HepG2 (cell line): ENCODE measurements around the gene ITGB6. TPM values are rescaled to one million over a fixed set of nuclear protein-coding genes. Genes with fewer than 3 reads are reported as not detected.

ENCODE experiments used
- ATAC-seq: fragments of 200-7000 bp; cut with Tn5 transposase; 3 replicates; pipeline ENCODE4 v1.9.1; 2020; ENCODE audit warnings: mild to moderate bottlenecking, moderate library complexity
- BruUV-seq: library from RNA; stranded (reverse); fragments of 400-500 nt; replicated peaks from 2 replicates; lab custom pipeline; 2021; lab: Mats Ljungman, UMichigan
- CTCF ChIA-PET: fragments of 300-600 bp; formaldehyde crosslinking; extraction: SDS; loops from one replicate; lab custom pipeline; 2021; ENCODE audit warnings: low total read pairs, inconsistent platforms, low intra/inter-chr PET ratio; lab: Yijun Ruan, JAX
- POLR2A ChIA-PET: fragments of 350-600 bp; sonication (Branson Sonifier 250); formaldehyde crosslinking; loops from one replicate; lab custom pipeline; 2020; ENCODE audit warnings: antibody characterized with exemption, inconsistent platforms; lab: Yijun Ruan, JAX
- DNase-seq: peaks from one replicate; pipeline ENCODE4 v3.0.0-alpha.2; 2015; ENCODE audit warnings: low spot score
- FAIRE-seq: peaks from 3 replicates; lab custom pipeline; 2011; peaks lifted over from hg19 to GRCh38; lab: Jason Lieb, UNC
- H2AFZ ChIP-seq: one replicate; pipeline ENCODE4 v1.6.1; 2011; ENCODE audit warnings: low read length, inconsistent platforms
- H3K27ac ChIP-seq: fragments of 300-600 bp; 3 replicates; pipeline ENCODE4 v1.8.0; 2011; ENCODE audit warnings: mixed run types, mild to moderate bottlenecking, mixed read lengths, low read length, inconsistent platforms; ENCODE audit not compliant: insufficient read depth; ENCODE audit errors: extremely low read length
- H3K27me3 ChIP-seq, 2 experiments: fragments of 200-600 bp in 1 of 2; 2 replicates in 1 of 2; 3 replicates in 1 of 2; pipeline versions ENCODE4 v1.6.0 to v1.8.0; 2011; ENCODE audit warnings: low read length in 2 of 2, mild to moderate bottlenecking in 2 of 2, moderate library complexity in 2 of 2, inconsistent platforms in 1 of 2; ENCODE audit not compliant: insufficient read depth in 2 of 2, control insufficient read depth in 1 of 2
- H3K36me3 ChIP-seq, 2 experiments: fragments of 200-600 bp in 1 of 2; replicated peaks in 1 of 2; 2 replicates in 1 of 2; 3 replicates in 1 of 2; pipeline versions ENCODE4 v1.5.1 to v1.8.0; 2011; ENCODE audit warnings: low read length in 2 of 2, inconsistent platforms in 1 of 2; ENCODE audit not compliant: insufficient read depth in 2 of 2, control insufficient read depth in 1 of 2
- H3K4me1 ChIP-seq: 2 replicates; pipeline ENCODE4 v1.5.1; 2012; ENCODE audit warnings: low read length, inconsistent platforms; ENCODE audit not compliant: insufficient read depth
- H3K4me2 ChIP-seq: 2 replicates; pipeline ENCODE4 v1.6.0; 2011; ENCODE audit warnings: low read depth, low read length, inconsistent platforms
- H3K4me3 ChIP-seq, 3 experiments: fragments of 200-600 bp in 1 of 3; sonication (generic), shearing (Covaris generic) in 1 of 3; replicated peaks in 1 of 3; 2 replicates each; pipeline ENCODE4 v1.5.1; 2011 to 2016; ENCODE audit warnings: low read length in 3 of 3, inconsistent platforms in 2 of 3, low read depth in 2 of 3, mild to moderate bottlenecking in 2 of 3, control low read depth in 1 of 3, mixed read lengths in 1 of 3; ENCODE audit not compliant: insufficient read depth in 1 of 3
- H3K79me2 ChIP-seq: one replicate; pipeline ENCODE4 v1.6.1; 2011; ENCODE audit warnings: low read length, inconsistent platforms; ENCODE audit not compliant: insufficient read depth
- H3K9ac ChIP-seq: 2 replicates; pipeline ENCODE4 v1.6.0; 2011; ENCODE audit warnings: mild to moderate bottlenecking, low read depth, low read length, inconsistent platforms; ENCODE audit not compliant: insufficient read depth
- H3K9me3 ChIP-seq: 2 replicates; pipeline ENCODE4 v1.5.1; 2012; ENCODE audit warnings: mild to moderate bottlenecking, low read length
- H4K20me1 ChIP-seq: 2 replicates; pipeline ENCODE4 v1.6.0; 2011; ENCODE audit warnings: inconsistent platforms, mild to moderate bottlenecking, low read length, moderate library complexity; ENCODE audit not compliant: insufficient read depth
- ATF5 ChIP-seq: sonication (generic); formaldehyde crosslinking; IDR thresholded peaks from 2 replicates; pipeline ENCODE4 v1.4.0; 2020; ENCODE audit warnings: mild to moderate bottlenecking, low read depth, missing genetic modification reagents
- FOXA3 ChIP-seq: IDR thresholded peaks from 2 replicates; pipeline ENCODE4 v1.6.1; 2016; ENCODE audit warnings: missing genetic modification reagents, missing compliant biosample characterization
- HNRNPH1 ChIP-seq: fragments of 200-400 bp; formaldehyde crosslinking; optimal IDR thresholded peaks from 2 replicates; pipeline ENCODE3; 2017; ENCODE audit warnings: mild to moderate bottlenecking, low read depth, low read length
- MXD3 ChIP-seq: IDR thresholded peaks from 2 replicates; pipeline ENCODE4 v1.6.1; 2016; ENCODE audit warnings: mild to moderate bottlenecking, missing biosample characterization, missing genetic modification reagents
- NFIC ChIP-seq: IDR thresholded peaks from 2 replicates; pipeline ENCODE4 v1.6.1; 2012; ENCODE audit warnings: mild to moderate bottlenecking, low read length, inconsistent platforms
- PRDM15 ChIP-seq: sonication (generic); formaldehyde crosslinking; IDR thresholded peaks from 2 replicates; pipeline ENCODE4 v1.4.0; 2020; ENCODE audit warnings: missing genetic modification reagents
- PRMT3 ChIP-seq: sonication (generic); formaldehyde crosslinking; IDR thresholded peaks from 2 replicates; pipeline ENCODE4 v1.8.1; 2022; ENCODE audit warnings: low read depth, mild to moderate bottlenecking, moderate library complexity, missing genetic modification reagents, borderline replicate concordance
- SMC3 ChIP-seq: IDR thresholded peaks from 2 replicates; pipeline ENCODE4 v1.6.1; 2011; ENCODE audit warnings: low read length, improper control_type of control experiment
- USF2 ChIP-seq, 2 experiments: sonication (generic) in 1 of 2; formaldehyde crosslinking in 1 of 2; IDR thresholded peaks; 2 replicates each; pipeline versions ENCODE4 v1.5.1 to v1.6.1; 2011 to 2020; ENCODE audit warnings: borderline replicate concordance in 1 of 2, low read depth in 1 of 2, low read length in 1 of 2, mild to moderate bottlenecking in 1 of 2, missing genetic modification reagents in 1 of 2, moderate library complexity in 1 of 2
- ZBTB43 ChIP-seq: sonication (generic); formaldehyde crosslinking; conservative IDR thresholded peaks from 2 replicates; pipeline ENCODE4 v1.4.0; 2020; ENCODE audit warnings: missing genetic modification reagents
- ZGPAT ChIP-seq: IDR thresholded peaks from 2 replicates; pipeline ENCODE4 v1.6.1; 2016; ENCODE audit warnings: mild to moderate bottlenecking
- ZNF296 ChIP-seq: sonication (generic); formaldehyde crosslinking; conservative IDR thresholded peaks from 2 replicates; pipeline ENCODE4 v1.5.0; 2020; ENCODE audit warnings: mild to moderate bottlenecking, missing genetic modification reagents
- ZNF572 ChIP-seq: sonication (generic); formaldehyde crosslinking; IDR thresholded peaks from 2 replicates; pipeline ENCODE4 v1.5.1; 2020; ENCODE audit warnings: mild to moderate bottlenecking, missing genetic modification reagents
- WGBS: methylation state at CpG from one replicate; pipeline ENCODE4 v1.1.6; 2017; ENCODE audit warnings: low lambda C conversion rate; 5-methylcytosine and 5-hydroxymethylcytosine counted together
- in situ Hi-C: cut with HindIII; loops from 2 replicates; pipeline ENCODE4 v1.10.0; 2017; ENCODE audit warnings: low pct_unique_long_range_greater_than_20kb; ENCODE audit not compliant: extremely low pct_ligation_motif_present
- intact Hi-C: fragments of 100-400 bp; cut with micrococcal nuclease; formaldehyde crosslinking; loops from one replicate; pipeline ENCODE4 v1.10.0; 2022; ENCODE audit not compliant: unreplicated experiment
- polyA plus RNA-seq, 8 experiments: library from polyadenylated mRNA; depleted of rRNA in 3 of 8; stranded (reverse) in 7 of 8; unstranded in 1 of 8; fragments of >200 nt; fragmentation: Illumina TruSeq in 4 of 8; extraction: Trizol in 4 of 8; gene quantifications; 2 replicates each; pipeline versions ENCODE4 v1.2.1 to v1.2.3, GENCODE V29; 2011 to 2016; ENCODE audit warnings: low read depth in 4 of 8, missing spikeins in 1 of 8, mixed read lengths in 1 of 8; ENCODE audit not compliant: insufficient read depth in 1 of 8
- total RNA-seq, 5 experiments: library from RNA; depleted of rRNA; stranded (reverse); fragments of >200 nt; fragmentation: Illumina TruSeq; extraction: Trizol; gene quantifications; 2 replicates each; pipeline ENCODE4 v1.2.3, GENCODE V29; 2016; ENCODE audit warnings: low read depth in 1 of 5

ITGB6 gene
- total and polyA plus RNA-seq, 2 of the 13 experiments (the other 11 are each of a cell fraction or from before 2014, with no cell fraction given) = not detected

- intact Hi-C loops = loop anchor here (1.0 kb wide), 2 partner anchors 100 to 760 kb away; no protein-coding TSS in a partner anchor
- no peak overlapping the region for H3K27ac ChIP-seq
- no peaks in the 10 kb centered on the region for H3K9me3 ChIP-seq
- BruUV-seq = no TSS peak
- WGBS = 29% methylated on average over 11 of the region's 11 CpGs
- in situ Hi-C loops = loop anchor here (5.0 kb wide), 1 partner anchor 98 kb away; no protein-coding TSS in a partner anchor
- DNase-seq = peak; percentile 60
- H3K9ac ChIP-seq = no peak overlapping the region
- H3K4me2 ChIP-seq = no peak overlapping the region
- H3K27me3 ChIP-seq = peaks cover 0 to 4% of the 10 kb centered on the region in 2 experiments; a peak in 1 of 5 replicates
- H3K4me1 ChIP-seq = peaks cover 15% of the 10 kb centered on the region
- ChIA-PET CTCF (interaction anchor here (1.3 to 2.4 kb wide), 4 partner anchors 41 to 123 kb away, joined by 3 to 30 read pairs (median 4); no protein-coding TSS in a partner anchor), POLR2A (no interaction called here)
- H2AFZ ChIP-seq = no peak overlapping the region
- H3K36me3 ChIP-seq = no peaks in the 10 kb centered on the region
- H4K20me1 ChIP-seq = no peaks in the 10 kb centered on the region
- peak; percentile 88 for ATAC-seq
- FAIRE-seq = peak; percentile 96
- no peak overlapping the region for H3K4me3 ChIP-seq
- H3K79me2 ChIP-seq = no peaks in the 10 kb centered on the region
- TF ChIP-seq ZBTB43 (CRISPR knock-in tag) (no peak), ATF5 (CRISPR knock-in tag) (no peak), MXD3 (no peak), SMC3 (peak; percentile 93), USF2 (IDR thresholded peaks at IDR 0.05; ENCODE audit: low read depth, low read length) (no peak), USF2 (CRISPR knock-in tag; IDR thresholded peaks at IDR 0.05; ENCODE audit: borderline replicate concordance) (no peak), PRDM15 (CRISPR knock-in tag) (no peak), ZGPAT (CRISPR knock-in tag) (no peak), ZNF572 (CRISPR knock-in tag) (no peak), FOXA3 (CRISPR knock-in tag) (peak; percentile 62), ZNF296 (CRISPR knock-in tag) (no peak), PRMT3 (no peak), HNRNPH1 (no peak), NFIC (no peak)
These were observed 10.6 kb upstream of the ITGB6 start for GRCh38 chr2:160210599-160211138.
